ENCODE results near the gene PABPC3.

PABPC3 gene

GRCh38 chr13:25112695-25113255 lies 16.8 kb downstream of the PABPC3 start:
- no peak for DNase-seq

DNA sequence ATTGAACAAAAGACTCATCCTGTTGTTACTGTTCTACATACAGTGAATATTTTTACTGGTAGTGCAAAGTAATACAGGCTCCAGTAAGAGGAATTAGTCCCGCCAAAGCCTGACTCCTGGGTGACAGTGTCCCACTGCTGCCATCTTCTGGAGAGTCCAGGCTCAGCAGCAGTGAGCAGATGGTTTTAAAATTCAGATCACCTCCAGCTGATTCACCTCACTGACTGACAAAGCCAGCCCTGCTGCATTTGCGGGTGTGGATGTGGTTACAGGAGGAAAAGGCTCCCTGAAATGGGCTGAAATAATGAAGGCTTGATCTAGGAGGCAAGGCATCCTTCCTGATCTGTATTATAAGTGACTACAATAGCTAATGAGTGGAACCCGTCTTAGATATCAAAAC lies 18.3 kb downstream of the PABPC3 start:
- DNase-seq = peak; percentile 44 to 48

GRCh38 chr13:25116044-25116443 lies 20.1 kb downstream of the PABPC3 start:
- DNase-seq = no peak

GRCh38 chr13:25117312-25117711 lies 21.4 kb downstream of the PABPC3 start:
- no peak for DNase-seq

DNA sequence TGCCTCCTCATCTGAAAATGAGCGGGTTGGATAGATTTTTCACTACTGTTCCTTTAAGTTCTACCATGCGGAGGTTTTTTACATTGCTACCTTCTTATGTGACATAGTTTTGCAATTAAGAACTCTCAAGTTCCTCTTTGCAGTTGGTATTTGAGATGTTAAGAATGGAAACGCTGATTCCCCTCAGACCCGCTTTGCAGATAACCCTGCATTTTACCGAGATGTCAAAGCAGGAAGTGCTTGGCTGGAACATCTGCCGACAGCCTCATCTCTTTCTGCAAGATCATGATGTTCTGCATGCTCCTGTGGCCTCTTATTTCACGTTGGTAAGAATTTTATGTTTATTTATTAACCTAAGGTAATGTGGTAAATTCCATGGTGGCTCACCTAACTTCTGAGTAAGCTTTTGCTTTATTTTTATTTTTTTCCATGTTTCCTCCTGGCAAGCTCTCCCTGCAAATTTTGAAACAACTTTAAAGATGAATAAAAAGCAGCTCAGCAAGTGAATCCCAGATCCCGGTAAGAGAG lies 22.5 kb downstream of the PABPC3 start:
- no peak for DNase-seq

- DNase-seq = no peak
Measured at GRCh38 chr13:25130944-25131343, 35.0 kb downstream of the PABPC3 start.

GRCh38 chr13:25131881-25132420 lies 36.0 kb downstream of the PABPC3 start:
- DNase-seq = no peak

DNA sequence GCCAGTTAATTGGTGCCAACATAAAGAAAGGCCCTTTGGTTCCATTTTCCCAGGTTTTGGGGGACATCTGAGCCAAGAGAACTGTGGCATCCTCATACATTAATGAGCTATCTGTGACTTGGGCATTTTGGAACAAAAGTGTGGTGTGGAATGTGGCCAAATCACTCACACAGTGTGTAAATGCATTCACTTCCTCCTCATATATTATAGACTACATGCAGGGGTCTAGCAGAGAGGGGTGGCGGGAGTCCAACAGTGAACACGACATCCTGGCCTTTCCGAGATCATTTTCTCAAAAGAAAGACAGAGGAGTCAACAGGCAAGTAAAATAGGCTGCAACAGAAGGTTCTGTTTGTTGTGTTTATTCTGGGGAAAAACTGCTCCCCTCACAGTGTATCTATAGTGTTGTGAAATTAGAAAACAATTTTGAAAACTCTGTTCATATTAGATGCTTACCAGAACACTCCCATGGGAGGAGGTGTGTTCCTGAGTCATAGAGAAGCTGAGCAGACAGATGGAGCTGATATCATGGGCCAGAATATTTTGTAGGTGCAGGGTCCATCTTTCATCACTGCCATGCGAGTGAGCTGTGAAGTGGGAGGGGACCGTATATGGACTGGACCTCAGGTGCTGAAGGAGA lies 36.9 kb downstream of the PABPC3 start:
- no peak for DNase-seq

DNA sequence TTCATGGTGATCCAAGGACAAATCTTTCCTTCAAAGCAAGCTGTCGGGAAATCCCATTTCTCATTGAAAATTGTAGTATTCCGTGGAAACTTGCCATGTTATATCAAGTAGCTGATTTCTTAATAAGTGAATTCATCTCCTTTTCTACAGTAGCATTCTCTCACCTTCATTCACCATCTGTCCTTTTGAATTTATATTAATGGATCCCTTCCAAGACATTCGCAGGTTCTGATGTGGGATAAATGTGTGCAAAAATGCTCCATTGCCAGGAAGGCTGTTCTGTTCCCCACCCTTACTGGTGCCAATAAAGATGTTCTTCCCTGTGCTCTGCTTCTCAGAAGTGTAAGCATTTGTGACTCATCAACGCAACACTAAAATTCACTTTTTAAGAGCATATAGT lies 40.0 kb downstream of the PABPC3 start:
- no peak for DNase-seq

- no peak for DNase-seq
Measured at GRCh38 chr13:25136880-25137787, 41.2 kb downstream of the PABPC3 start.

GRCh38 chr13:25137788-25138115 lies 41.8 kb downstream of the PABPC3 start:
- no peak for DNase-seq

GRCh38 chr13:25141042-25141441 lies 45.1 kb downstream of the PABPC3 start:
- DNase-seq = no peak

- DNase-seq = no peak
Measured at GRCh38 chr13:25143706-25144105, 47.8 kb downstream of the PABPC3 start.

DNA sequence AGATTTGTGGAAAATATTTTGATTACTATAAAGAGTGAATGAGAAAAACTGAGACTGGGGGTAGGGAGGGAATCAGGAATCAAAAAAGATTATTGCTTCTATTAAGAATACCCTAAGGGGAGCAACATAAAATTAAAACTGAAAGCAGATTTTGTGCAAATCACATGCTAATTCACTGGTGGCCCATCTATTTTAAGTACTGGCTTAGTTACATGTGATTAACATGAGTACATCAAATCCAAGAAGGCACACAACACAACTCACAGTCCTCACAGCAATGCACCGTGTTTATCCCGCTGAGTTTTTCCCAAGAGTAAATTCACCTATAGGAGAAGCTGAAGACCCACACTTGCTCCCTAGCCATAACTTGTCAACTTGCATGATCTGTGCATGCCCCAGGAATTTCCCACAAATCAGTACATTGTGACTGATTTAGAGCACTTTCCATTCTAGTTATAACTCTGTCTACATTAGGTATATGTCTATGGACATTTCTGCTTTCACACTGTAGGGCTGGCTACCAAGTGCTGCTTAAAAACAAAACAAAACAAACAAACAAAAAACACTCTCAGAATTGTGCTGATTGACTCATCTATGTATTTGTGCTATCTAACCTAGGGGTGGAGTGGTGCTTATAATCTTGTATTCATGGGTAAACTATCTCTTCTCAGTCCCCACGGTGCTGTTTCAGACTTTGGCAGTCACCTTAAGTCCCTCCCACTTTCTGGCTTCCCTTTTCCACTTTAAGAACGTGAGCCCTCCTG lies 51.9 kb downstream of the PABPC3 start:
- no peak for DNase-seq

GRCh38 chr13:25148402-25148771 lies 52.5 kb downstream of the PABPC3 start:
- no peak for DNase-seq
